ENCODE data around the gene C2CD5. TPM values are rescaled to one million over a fixed set of nuclear protein-coding genes. Genes with fewer than 3 reads are reported as not detected.
"Not testable (repeated sequence)": the region's sequence is repeated elsewhere in the genome, so short reads cannot be mapped to it uniquely, and the experiment has no call there.

The C2CD5 gene
- total RNA-seq, 3 donors from 2014 or later = 56.3 to 68.6 (median 62.4) TPM

DNA sequence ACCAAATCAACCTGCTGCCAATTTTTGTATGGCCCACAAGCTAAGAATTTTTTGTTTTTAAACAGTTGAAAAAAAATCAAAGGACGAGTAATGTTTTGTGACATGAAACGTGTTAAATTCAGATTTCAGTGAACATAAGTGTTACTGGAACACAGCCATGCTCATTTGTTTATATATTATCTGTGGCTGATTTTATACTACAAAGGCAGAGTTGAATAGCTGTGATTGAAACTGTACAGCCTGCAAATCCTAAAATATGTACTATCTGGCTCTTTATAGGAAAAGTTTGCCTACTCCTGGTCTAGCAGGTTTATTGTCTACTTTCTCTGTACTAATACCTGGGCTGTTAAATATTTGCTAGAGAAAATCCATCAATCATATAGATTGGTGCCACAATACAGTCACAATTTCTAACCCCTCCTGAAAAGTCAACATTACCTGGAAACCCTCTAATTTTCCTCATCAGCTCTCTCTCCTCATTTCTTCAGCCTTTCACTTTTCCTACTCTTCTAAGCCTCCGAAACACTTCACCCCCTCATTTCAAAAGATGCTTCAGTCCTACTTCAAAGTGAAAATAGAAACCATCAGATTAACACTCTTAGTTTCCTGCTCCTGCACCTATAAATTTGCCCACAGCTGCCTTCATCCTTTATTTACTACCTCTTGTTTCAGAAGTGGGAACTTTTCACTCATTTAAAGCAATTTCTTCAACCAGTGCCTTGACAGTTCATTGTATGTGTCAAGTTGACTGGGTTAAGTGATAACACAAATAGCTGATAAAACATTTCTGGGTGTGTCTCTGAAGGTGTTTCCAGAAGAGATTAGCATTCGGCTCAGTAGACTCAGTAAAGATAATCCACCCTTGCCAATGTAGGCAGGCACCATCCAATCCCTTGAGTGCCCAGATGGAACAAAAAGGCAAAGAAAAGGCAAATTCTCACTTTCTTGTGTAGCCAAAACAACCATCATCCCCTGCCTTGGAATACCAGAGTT, 18.0 kb upstream of the C2CD5 start:
- peak; percentile 80 for ATAC-seq
- H3K9me3 ChIP-seq = no peaks in the 10 kb centered on the region
- peaks cover 14% of the 10 kb centered on the region for H3K4me1 ChIP-seq (ENCODE audit: low read depth)
- TF ChIP-seq, protein P1, sequence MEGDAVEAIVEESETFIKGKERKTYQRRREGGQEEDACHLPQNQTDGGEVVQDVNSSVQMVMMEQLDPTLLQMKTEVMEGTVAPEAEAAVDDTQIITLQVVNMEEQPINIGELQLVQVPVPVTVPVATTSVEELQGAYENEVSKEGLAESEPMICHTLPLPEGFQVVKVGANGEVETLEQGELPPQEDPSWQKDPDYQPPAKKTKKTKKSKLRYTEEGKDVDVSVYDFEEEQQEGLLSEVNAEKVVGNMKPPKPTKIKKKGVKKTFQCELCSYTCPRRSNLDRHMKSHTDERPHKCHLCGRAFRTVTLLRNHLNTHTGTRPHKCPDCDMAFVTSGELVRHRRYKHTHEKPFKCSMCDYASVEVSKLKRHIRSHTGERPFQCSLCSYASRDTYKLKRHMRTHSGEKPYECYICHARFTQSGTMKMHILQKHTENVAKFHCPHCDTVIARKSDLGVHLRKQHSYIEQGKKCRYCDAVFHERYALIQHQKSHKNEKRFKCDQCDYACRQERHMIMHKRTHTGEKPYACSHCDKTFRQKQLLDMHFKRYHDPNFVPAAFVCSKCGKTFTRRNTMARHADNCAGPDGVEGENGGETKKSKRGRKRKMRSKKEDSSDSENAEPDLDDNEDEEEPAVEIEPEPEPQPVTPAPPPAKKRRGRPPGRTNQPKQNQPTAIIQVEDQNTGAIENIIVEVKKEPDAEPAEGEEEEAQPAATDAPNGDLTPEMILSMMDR (IDR thresholded peaks at IDR 0.05) = no peak
- no peaks in the 10 kb centered on the region for H3K36me3 ChIP-seq (ENCODE audit: low read depth)
- intact Hi-C loops (cut with DNase I, micrococcal nuclease) = no loop called here
- no peak for DNase-seq
- H3K4me3 ChIP-seq = no peak overlapping the region

DNA sequence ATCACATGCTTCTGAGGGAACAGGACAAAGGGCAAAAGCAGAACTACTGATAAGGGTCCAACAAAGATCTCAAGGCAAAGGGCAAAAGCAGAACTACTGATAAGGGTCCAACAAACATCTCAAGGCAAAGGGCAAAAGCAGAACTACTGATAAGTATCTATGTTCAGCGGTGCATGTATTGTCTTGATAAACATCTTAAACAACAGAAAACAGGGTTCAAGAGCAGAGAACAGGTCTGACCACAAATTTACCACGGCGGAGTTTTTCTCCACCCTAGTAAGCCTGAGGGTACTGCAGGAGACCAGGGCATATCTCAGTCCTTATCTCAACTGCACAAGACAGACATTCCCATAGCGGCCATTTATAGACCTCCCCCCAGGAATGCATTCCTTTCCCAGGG, 10.4 kb upstream of the C2CD5 start:
- H3K4me1 ChIP-seq (ENCODE audit: low read depth); H3K36me3 ChIP-seq (ENCODE audit: low read depth); DNase-seq; ATAC-seq; intact Hi-C loops (cut with DNase I, micrococcal nuclease); H3K4me3 ChIP-seq: not testable (repeated sequence)
- peaks cover 17% of the 10 kb centered on the region for H3K9me3 ChIP-seq

DNA sequence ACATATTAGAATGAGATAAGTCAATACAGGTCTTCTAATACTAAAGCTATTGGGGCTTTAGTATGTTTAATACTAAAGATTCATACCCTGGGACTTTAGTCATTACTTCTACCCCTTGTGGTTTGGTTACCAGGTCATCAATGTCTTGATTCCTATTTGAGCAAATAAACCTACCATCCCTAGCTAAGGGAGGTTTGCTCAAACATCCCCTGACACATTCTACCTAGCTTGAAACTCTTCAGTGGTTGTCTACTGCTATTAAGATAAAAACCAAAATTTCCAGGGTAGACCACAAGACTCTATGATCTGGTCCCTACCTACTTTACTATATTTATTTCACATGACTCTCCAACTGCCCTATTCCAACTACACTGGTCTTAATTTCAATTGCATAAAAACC, 7.3 kb upstream of the C2CD5 start:
- intact Hi-C loops (cut with DNase I, micrococcal nuclease) = no loop called here
- peaks cover 17% of the 10 kb centered on the region for H3K9me3 ChIP-seq
- no peaks in the 10 kb centered on the region for H3K36me3 ChIP-seq (ENCODE audit: low read depth)
- no peaks in the 10 kb centered on the region for H3K4me1 ChIP-seq (ENCODE audit: low read depth)
- no peak for DNase-seq
- no peak for ATAC-seq
- no peak overlapping the region for H3K4me3 ChIP-seq
- TF ChIP-seq, protein P1 (IDR thresholded peaks at IDR 0.05) = no peak

DNA sequence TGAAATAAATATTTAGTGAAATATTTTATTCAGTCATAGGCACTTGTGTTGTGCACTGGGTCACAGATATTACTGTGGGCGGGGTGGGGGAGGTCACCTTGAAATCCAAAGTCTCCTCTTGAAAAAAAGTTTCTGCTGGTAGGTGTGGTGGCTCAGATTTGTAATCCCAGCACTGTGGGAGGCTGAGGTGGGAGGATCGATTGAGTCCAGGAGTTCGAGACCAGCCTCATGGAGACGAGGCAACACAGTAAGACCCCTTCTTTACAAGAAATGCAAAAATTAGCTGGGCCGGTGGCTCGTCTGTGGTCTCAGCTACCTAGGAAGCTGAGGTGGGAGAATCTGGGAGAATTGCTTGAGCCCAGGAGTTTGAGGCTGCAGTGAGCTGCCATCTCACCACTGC, 913 bp upstream of the C2CD5 start:
- H3K9me3 ChIP-seq = no peaks in the 10 kb centered on the region
- ATAC-seq (no peak), DNase-seq (no peak)
- peaks cover 4% of the 10 kb centered on the region for H3K4me1 ChIP-seq (ENCODE audit: low read depth)
- no peak overlapping the region for H3K4me3 ChIP-seq
- TF ChIP-seq, protein P1 (IDR thresholded peaks at IDR 0.05) = no peak
- intact Hi-C loops (cut with DNase I, micrococcal nuclease) = loop anchor here in 1 of 2 donors (10.0 kb wide), 1 partner anchor 80 kb away; the partner anchor contains the start of gene ETNK1
- no peaks in the 10 kb centered on the region for H3K36me3 ChIP-seq (ENCODE audit: low read depth)

DNA sequence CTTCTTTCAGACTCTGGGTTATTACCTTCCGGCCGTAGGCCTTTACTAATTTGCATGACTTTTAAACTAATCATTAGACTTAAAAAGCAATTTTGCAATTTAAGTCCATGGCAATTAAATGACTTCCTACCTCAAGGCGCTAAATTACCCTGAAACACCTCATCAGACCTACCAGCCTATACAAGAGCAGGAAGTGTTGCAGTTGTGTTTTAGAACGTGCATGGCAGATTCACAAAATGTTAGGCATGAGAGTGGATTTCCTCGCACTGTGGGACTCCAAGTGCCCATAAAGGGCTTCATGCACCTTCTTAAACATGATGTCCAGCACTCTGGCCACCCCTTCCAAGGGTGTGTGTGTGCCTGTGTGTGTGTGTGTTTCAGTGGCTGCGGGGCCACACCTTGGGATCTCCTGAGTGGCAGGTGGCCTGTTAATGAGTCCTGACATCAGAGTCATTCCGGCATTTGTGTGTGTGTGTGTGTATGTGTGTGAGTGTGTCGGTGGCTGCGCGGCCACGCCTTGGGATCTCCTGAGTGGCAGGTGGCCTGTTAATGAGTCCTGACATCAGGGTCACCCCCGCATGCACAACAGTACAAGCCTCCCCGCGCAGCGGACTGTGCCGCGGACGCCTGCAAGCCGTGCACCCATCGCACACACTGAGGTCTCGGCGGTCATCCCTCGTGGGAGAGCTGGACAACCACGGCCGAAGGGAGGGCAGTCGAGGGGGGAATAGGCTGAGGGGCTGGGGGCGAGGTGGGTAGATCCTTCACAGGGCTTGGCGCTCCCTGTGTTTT, 900 bp downstream of the C2CD5 start:
- TF ChIP-seq, protein P1 (IDR thresholded peaks at IDR 0.05) = no peak
- ATAC-seq (peak; percentile 83), DNase-seq (peak; percentile 82 to 91 (median 87))
- no peaks in the 10 kb centered on the region for H3K9me3 ChIP-seq
- intact Hi-C loops (cut with DNase I, micrococcal nuclease) = loop anchor here (5.0 to 10.0 kb wide), 2 partner anchors 81 to 84 kb away; partner anchors contain the start of gene ETNK1 (in 2 of the 2)
- H3K4me3 ChIP-seq = peak overlapping the region; percentile 60
- H3K36me3 ChIP-seq (ENCODE audit: low read depth) = no peaks in the 10 kb centered on the region
- H3K4me1 ChIP-seq (ENCODE audit: low read depth) = peaks cover 4% of the 10 kb centered on the region

All from mucosa of descending colon (tissue), 3 donors.